Stimulated activated CD4-positive, alpha-beta T cell treated with anti-CD3 and anti-CD28 coated beads, Interleukin-12 subunit alpha, Interleukin-12 subunit beta, amount 100 ng/mL, for 24 hours (primary cell): ENCODE measurements around the gene TYW1.
"Not testable (repeated sequence)": the region's sequence is repeated elsewhere in the genome, so short reads cannot be mapped to it uniquely, and the experiment has no call there.

Source experiments
- DNase-seq, 2 experiments: peaks; one replicate each; pipeline ENCODE4 v3.0.0-alpha.2; 2020; ENCODE audit warnings: low read depth in 2 of 2

The TYW1 gene

GRCh38 chr7:66996444-66997191 lies at the start of gene TYW1:
TSS of gene TYW1 (plus strand) at chr7:66996833. CDS start at chr7:66996979, 146 bp downstream.
- DNase-seq = peak; percentile 97 to 98

- DNase-seq = no peak
Observed at GRCh38 chr7:66948480-66949109, 48.0 kb upstream of the TYW1 start.

GRCh38 chr7:66950311-66950710 lies 46.3 kb upstream of the TYW1 start:
- DNase-seq = no peak

GRCh38 chr7:66950763-66951162 lies 45.9 kb upstream of the TYW1 start:
- no peak for DNase-seq

GRCh38 chr7:66952343-66953043 lies 44.1 kb upstream of the TYW1 start:
- DNase-seq = no peak

GRCh38 chr7:66953044-66953427 lies 43.6 kb upstream of the TYW1 start:
- no peak for DNase-seq

- DNase-seq = no peak
Observed at GRCh38 chr7:66957595-66958290, 38.9 kb upstream of the TYW1 start.

- DNase-seq = no peak
Observed at GRCh38 chr7:66958538-66959350, 37.9 kb upstream of the TYW1 start.

GRCh38 chr7:66960192-66960591 lies 36.4 kb upstream of the TYW1 start:
- no peak for DNase-seq

GRCh38 chr7:66961096-66961495 lies 35.5 kb upstream of the TYW1 start:
- DNase-seq = no peak

- no peak for DNase-seq
Observed at GRCh38 chr7:66964411-66964810, 32.2 kb upstream of the TYW1 start.

- DNase-seq = no peak
Observed at GRCh38 chr7:66967029-66967428, 29.6 kb upstream of the TYW1 start.

GRCh38 chr7:66969001-66969400 lies 27.6 kb upstream of the TYW1 start:
- DNase-seq = not testable (repeated sequence)

GRCh38 chr7:66970310-66970709 lies 26.3 kb upstream of the TYW1 start:
- no peak for DNase-seq

- DNase-seq = no peak
Observed at GRCh38 chr7:66974986-66975590, 21.5 kb upstream of the TYW1 start.

- DNase-seq = not testable (repeated sequence)
Observed at GRCh38 chr7:66978312-66978711, 18.3 kb upstream of the TYW1 start.

GRCh38 chr7:66979013-66979412 lies 17.6 kb upstream of the TYW1 start:
- DNase-seq = not testable (repeated sequence)

- DNase-seq = not testable (repeated sequence)
Observed at GRCh38 chr7:66980336-66980735, 16.3 kb upstream of the TYW1 start.

GRCh38 chr7:66989552-66989951 lies 7.1 kb upstream of the TYW1 start:
- DNase-seq = not testable (repeated sequence)

- not testable (repeated sequence) for DNase-seq
Observed at GRCh38 chr7:66994051-66994450, 2.6 kb upstream of the TYW1 start.

GRCh38 chr7:66994691-66995049 lies 2.0 kb upstream of the TYW1 start:
- DNase-seq = peak; percentile 10 to 17
